HG03196 (cell line): ENCODE measurements around the gene CMC2.

Experiments used
- ATAC-seq: cut with Tn5 transposase; IDR thresholded peaks from one replicate; pipeline ENCODE4 v1.9.1; 2021; ENCODE audit not compliant: unreplicated experiment

The CMC2 gene

GRCh38 chr16:81003610-81004460 is 2.9 kb downstream of the CMC2 start:
- ATAC-seq = no peak

GRCh38 chr16:81003064-81003463 is 3.6 kb downstream of the CMC2 start:
- no peak for ATAC-seq

- no peak for ATAC-seq
Observed at GRCh38 chr16:81001330-81001729, 5.4 kb downstream of the CMC2 start.

- no peak for ATAC-seq
Observed at GRCh38 chr16:81000873-81001272, 5.8 kb downstream of the CMC2 start.

GRCh38 chr16:80997964-80998620 is 8.6 kb downstream of the CMC2 start:
- no peak for ATAC-seq

- ATAC-seq = peak; percentile 61
Observed at GRCh38 chr16:80997139-80997798, 9.4 kb downstream of the CMC2 start.

GRCh38 chr16:80996688-80997138 is 10.0 kb downstream of the CMC2 start:
- peak; percentile 13 for ATAC-seq

- ATAC-seq = no peak
Observed at GRCh38 chr16:80994451-80994850, 12.2 kb downstream of the CMC2 start.

- ATAC-seq = no peak
Observed at GRCh38 chr16:80993834-80994233, 12.9 kb downstream of the CMC2 start.

- no peak for ATAC-seq
Observed at GRCh38 chr16:80993307-80993706, 13.4 kb downstream of the CMC2 start.

- ATAC-seq = no peak
Observed at GRCh38 chr16:80992676-80993293, 13.9 kb downstream of the CMC2 start.

GRCh38 chr16:80991792-80992430 is 14.8 kb downstream of the CMC2 start:
- ATAC-seq = no peak

- no peak for ATAC-seq
Observed at GRCh38 chr16:80990978-80991377, 15.7 kb downstream of the CMC2 start.

- no peak for ATAC-seq
Observed at GRCh38 chr16:80990577-80990976, 16.1 kb downstream of the CMC2 start.

GRCh38 chr16:80989801-80990200 is 16.9 kb downstream of the CMC2 start:
- no peak for ATAC-seq

GRCh38 chr16:80988756-80989155 is 17.9 kb downstream of the CMC2 start:
- ATAC-seq = no peak

- ATAC-seq = no peak
Observed at GRCh38 chr16:80986557-80986956, 20.1 kb downstream of the CMC2 start.

- no peak for ATAC-seq
Observed at GRCh38 chr16:80985611-80986010, 21.1 kb downstream of the CMC2 start.

GRCh38 chr16:80984124-80984892 is 22.4 kb downstream of the CMC2 start:
- no peak for ATAC-seq

- no peak for ATAC-seq
Observed at GRCh38 chr16:80982646-80983045, 24.0 kb downstream of the CMC2 start.
